SHP77 treated with DMSO at 0.1 percent for 48 hours (cell line): ENCODE results near the gene FNIP1.
"Not testable (repeated sequence)": the region's sequence is repeated elsewhere in the genome, so short reads cannot be mapped to it uniquely, and the experiment has no call there.

ENCODE experiments used
- DNase-seq: peaks from one replicate; lab custom pipeline; 2025; lab: John Stamatoyannopoulos, UW

Gene FNIP1

DNA sequence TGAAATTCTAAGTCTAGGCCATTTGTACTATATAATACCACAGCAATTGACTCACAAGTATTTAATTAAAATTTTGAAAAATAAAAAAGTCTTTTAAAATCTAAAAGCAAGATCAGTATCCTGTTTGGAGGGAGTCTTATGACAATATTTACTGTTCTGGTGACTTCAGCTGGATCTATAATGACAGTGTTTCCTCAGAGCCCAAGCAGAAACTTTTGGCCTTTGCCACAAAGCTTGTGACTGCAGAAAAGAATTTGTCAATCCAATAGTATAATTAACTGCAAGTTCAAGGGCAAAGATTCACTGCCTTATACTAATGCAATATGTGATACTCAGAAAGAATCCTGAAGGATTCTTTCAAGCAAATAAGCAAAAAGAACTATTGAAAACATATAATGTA, 112.2 kb downstream of the FNIP1 start:
- DNase-seq = no peak

DNA sequence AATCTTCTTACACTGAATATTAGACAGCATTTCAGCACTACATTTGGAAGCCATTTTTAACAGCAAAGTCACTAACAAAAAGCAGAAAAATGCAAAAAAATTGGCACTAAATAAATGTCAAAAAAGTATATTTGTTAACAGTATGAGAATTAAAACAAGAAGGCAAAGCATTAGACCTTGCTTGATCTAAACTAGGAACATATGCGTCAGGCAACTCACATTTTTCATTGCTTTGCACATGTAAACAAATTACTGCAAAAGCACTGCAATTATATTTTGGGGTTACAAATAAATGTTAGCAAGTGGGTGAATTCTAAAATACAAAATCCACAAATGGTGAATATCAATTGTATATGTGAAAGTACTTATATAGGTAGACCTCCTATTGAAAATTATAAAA, 112.8 kb downstream of the FNIP1 start:
- no peak for DNase-seq

DNA sequence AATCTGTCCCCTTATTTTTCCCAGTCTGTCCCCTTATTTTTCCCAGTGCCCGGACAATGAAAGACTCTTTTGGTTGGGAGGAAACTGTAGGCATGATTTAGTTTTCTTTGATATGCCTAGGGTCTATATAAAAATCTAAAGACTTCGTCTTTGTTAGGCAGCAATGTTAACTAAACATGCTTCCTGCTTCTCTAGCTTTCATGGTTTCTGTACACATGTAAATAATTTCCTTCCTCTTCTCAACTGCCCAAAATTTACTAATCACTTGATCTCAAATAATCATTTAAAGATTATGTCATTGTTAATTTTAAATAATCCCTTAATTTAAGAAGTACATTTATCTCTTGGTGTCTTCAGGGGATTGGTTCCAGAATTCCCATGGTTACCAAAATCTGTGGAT, 114.0 kb downstream of the FNIP1 start:
- no peak for DNase-seq

DNA sequence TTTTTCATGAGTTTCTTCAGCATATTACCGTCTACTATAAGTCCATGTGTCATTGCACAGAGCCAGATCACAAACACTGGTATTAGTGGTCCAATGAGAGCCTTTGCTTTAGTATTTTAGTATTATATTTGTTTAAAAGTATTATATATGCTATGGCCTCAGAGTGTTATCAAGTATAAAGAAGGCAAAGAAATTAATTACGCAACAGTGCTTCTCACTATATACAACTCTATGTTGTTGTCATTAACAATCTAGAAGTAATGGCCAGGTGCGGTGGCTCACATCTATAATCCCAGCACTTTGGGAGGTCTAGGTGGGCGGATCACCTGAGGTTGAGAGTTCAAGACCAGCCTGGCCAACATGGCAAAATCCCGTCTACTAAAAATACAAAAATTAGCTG, 114.6 kb downstream of the FNIP1 start:
- no peak for DNase-seq

DNA sequence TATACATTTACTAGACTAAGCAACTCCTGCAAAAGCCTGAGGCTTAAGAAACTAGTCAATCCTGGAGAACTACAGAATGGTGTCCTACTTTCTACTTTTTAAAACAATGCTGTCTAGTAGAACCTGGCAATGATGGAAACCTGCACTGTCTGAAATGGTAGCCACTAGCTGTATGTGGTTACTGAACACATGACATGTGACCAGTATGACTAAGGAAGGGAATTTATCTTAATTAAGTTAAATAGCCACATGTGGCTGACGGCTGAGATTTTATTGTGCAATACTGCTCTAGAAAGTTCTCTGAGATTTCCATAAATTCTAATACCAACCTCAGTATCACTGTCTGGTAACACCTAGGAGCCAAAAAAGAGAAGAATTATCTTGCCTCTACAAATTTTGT, 116.9 kb downstream of the FNIP1 start:
- DNase-seq = no peak

DNA sequence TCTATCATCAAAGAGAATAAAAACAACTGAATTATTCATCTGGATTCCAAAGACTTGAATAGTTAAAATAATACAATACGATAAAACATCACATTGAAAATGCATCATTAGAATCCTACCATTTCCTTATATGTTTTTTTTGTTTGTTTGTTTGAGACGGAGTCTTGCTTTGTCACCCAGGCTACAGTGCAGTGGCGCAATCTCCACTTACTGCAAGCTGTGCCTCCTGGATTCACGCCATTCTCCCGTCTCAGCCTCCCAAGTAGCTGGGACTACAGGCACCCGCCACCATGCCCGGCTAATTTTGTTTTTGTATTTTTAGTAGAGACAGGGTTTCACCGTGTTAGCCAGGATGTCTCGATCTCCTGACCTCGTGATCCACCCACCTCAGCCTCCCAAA, 118.5 kb downstream of the FNIP1 start:
- DNase-seq = not testable (repeated sequence)

DNA sequence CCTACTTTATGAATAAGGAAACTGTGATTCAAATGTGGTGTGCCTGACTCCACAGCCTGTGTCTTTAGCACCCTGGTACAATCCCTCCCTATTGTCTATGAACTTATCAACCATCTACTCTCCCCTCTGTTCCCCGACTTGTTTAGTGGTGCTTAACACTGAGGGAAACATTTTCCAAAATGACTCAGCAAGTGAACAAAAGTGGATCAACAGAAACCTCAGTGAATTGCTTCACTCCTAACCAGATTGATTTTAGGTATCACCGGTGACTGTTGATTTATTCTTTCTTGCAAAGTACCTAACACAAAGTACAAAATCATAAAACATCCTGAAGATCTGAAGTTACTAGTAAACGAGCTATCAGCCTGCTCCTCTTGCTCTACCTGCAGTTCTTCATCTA, 119.7 kb downstream of the FNIP1 start:
- DNase-seq = no peak

DNA sequence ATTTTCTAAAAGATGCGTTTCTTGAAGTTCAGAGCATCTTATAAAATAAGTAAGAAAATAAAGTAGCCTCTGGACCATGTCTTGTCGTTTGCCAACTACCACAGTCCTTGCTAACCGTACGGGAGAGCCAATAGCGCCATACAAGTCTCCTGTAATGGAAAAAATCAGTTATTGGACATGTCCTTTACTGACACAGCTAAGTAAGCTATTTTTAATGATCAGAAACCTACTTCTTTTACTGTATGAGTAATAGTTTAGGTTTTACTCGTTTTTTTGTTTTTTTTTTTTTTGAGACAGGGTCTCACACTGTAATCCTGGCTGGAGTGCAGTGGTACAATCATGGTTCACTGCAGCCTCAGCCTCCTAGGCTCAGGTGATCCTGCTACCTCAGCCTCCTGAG, 124.0 kb downstream of the FNIP1 start:
- DNase-seq = no peak

DNA sequence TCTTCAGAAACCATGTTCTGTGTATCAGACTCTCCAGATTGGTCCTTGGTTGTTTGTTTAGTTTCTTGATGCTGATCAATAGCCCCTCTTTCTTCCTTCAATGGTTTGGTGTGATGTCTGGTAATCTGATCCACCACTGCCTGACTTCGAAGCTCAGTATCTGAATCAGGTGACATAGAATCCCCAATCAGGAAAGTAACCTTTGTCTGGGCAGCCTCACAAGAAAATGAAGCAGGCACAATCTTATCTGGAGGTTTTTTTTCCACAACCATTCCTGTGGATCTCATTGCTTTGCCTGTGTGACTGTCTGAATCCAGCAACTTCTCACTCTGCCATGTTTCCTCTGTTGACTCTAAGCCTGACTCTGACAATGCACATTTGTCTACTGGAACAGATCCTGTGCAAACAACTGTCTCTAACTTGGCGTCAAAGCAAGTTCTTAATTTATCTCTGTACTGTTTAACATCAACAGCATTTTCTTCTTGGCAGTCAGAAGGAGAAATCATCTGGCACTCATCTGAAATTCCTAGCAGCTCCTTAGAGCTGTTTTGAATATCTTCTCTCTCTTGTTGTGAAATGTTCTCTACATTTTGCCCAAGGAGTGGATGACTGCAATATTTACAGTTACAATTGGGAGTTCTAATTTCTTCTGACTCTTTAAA, 124.7 kb downstream of the FNIP1 start:
- no peak for DNase-seq

DNA sequence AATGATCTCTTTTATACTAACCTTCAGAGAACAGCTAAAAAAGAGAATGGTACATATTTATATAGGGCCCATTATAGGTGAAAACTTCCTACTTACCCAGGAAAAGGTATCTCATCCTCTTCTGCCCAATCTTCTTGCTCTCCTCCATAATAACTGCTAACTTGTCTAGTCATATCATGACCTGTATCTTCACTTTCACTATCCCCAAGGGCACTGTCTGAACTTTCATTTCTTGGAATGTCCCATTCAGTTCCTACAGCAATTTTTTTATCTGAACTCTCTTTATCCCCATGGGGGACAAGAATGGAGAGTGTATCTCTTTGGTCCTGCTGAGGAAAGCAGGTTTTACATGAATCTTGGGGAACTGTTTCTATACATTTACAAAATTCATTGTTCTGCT, 125.4 kb downstream of the FNIP1 start:
- no peak for DNase-seq

DNA sequence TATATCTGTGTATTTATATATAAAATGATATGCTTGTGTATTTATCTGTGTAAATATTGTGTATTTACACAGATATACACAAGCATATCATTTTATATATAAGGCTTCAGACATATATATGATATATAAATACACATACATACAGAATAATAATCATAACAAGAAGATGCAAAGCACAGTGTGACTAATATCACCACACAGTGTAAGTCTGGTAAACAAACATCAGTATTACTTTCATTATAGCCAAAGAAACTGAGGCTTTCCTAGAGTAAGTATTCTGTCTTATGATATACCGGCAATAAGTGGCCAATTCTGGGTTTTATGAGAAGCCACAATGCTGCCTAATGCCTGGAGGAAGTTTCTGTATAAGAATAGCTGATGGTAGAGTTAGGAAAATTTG, 131.9 kb downstream of the FNIP1 start:
- DNase-seq = no peak

DNA sequence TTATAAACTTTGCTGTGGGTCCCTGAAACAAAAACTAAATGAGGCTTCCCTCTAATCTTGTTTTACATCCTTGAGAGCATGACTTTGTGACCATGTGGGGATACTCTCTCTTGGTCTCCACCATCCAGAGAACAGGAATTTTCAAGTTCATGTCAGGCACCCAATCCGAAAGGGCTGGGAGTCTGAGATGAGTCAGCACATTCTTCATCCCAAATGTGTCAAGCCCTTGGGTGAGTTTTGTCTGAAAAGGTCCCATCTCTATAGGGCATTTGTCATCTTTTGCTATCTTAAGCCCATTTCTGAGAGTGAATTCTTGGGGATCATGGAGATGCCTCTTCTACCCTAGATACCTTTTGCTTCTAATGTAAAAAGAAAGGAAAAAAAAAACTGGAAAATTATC, 134.9 kb downstream of the FNIP1 start:
- DNase-seq = no peak

DNA sequence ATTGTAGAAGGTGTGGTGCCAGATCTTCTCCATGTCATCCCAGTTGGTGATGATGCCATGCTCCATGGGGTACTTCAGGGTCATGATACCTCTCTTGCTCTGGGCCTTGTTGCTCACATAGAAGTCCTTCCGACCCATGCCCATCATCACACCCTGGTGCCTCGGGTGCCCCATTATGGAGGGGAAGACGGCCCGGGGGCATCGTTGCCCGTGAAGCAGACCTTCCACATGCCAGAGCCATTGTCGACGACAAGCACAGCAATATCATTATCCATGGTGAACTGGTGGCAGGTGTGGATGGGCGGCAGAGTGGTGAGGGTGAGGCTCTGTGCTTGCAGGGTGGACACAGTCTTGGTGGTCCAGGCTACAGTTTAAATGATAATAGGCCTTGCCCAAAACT, 137.0 kb downstream of the FNIP1 start:
- DNase-seq = no peak

DNA sequence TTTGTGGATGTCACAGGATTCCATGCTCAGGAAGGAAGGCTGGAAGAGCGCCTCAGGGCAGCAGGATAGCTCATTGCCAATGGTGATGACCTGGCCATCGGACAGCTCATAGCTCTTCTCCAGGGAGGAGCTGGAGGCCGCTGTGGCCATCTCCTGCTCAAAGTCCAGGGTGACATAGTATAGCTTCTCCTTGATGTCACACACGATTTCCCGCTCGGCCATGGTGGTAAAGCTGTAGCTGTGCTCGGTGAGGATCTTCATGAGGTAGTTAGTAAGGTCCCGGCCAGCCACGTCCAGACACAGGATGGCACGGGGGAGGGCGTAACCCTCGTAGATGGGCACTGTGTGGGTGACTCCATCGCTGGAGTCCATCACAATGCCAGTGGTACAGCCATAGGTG, 137.5 kb downstream of the FNIP1 start:
- no peak for DNase-seq

DNA sequence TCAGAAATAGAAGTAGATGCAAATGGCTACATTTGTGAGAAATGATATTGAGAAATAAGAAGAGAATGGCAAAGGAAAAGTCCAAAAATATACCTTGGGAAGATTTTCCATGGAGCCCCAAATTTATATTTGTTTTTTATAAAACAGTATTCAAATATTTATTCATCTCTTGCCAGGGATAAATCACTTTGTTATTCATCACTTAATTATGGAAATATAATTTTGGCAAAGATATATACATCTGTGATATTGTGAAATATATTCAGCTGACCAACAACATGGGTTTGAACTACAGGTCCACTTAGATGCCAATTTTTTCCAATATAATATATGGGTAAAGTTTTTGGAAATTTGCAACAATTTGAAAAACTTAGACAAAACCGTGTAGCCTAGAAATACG, 142.0 kb downstream of the FNIP1 start:
- DNase-seq = no peak

DNA sequence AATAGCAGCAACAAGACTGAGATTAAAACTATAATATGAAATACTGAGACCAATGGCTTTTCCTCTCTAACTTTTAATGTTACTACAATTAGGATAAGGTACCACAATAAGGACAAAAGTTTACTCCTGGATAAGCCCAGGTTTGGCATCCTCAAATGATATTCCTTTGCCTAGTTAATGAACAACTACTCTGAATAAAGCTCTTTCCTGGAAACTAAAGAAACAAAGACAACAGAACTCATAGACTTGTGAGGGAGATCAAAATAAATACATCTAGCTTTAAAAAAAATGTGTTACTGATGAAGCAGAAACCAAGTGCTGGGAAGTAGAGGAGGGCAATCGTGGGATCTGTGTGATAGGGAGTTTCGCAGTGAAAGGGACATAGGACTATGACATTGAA, 142.5 kb downstream of the FNIP1 start:
- DNase-seq = no peak

DNA sequence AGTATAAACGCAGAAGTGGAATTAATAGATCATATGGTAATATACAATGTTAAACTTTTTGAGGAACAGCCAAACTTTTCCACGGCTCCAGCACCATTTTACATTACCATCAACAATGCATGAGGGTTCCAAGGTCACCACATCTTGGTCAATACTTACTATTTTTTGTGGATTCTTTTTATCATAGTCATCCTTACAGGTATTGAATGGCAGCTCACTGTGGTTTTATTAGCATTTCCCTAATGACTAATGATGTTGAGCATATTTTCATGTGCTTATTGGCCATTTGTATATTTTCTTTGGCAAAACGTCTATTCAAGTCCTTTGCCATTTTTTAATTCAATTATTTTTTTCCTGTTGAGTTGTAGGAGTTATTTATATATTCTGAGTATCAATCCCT, 147.7 kb downstream of the FNIP1 start:
- no peak for DNase-seq

DNA sequence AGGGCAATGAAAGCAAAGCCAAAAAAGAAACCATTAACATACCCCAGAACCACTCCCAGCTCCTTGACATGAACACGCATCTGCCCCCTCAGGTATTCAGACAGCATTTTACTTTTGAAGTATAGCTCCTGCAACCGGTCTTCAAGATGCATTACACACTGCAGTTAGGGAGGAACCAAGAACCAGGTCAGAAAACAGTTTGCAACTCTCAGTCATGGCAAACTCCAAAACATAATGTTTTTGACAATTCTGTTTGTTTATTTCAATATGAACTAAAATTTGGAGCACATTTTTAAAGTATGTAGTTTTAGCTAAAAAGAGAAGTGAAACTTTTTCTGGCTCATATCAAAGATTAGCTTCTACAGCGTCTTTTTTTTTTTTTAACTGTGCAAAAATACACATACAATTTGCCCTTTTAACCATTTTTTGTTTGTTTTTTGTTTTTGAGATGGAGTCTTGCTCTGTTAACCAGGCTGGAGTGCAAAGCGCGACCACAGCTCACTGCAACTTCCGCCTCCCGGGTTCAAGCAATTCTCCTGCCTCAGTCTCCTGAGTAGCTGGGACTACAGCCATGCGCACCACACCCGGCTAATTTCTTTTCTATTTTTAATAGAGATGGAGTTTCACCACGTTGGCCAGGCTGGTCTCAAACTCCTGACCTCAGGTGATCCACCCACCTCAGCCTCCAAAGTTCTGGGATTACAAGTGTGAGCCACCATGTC, 149.6 kb downstream of the FNIP1 start:
- no peak for DNase-seq

DNA sequence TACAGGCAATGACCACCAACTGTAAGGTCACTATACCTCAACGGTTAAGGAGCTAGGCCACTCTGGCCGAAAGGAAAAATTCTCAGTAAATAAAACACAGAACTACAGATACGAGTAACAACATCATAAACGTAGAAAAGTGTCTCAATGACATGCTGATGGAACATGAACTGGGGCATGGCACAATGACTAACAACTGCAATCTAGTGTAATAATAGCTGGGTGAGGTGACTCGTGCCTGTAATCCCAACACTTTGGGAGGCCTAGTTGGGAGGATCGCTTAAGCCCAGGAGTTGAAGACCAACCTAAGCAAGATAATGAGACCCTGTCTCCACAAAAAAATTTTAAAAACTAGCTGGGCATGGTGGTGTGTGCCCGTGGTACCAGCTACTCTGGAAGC, 152.0 kb downstream of the FNIP1 start:
- DNase-seq = no peak

DNA sequence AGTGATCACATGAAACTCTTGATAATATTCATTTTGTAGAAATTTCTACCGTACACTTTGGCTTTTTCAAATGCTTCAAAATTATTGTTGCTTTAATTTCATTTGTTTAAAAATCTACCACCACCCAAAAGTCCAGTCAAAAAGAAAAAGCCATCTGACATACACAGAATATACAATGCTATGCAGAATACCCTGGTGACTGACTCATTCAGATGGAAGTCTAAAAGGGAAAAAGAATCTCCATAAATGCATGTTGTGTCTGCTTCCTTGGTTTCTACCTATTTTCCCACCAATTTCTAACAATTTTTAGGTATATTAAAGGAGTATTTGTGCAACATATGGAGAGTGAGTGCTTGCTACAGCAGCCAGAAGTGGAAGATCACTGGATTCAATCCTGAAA, 152.4 kb downstream of the FNIP1 start:
- no peak for DNase-seq

DNA sequence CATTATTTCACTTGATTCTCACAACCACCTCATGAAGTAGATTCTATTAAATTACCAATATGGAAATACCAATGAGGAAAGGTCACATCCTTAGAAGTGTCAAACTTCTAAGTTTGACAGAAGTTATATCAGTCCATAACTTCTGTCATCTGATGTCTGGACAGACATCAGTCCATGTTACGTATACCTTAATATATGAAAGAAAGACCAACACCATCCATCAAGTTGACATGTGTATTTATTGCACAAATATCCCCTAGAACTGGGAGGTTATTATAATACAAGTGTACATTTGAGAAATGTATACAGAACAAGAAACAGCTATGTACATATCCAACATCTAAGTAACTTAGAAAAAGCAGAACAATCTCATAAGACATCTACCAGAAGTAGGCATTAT, 155.3 kb downstream of the FNIP1 start:
- no peak for DNase-seq

DNA sequence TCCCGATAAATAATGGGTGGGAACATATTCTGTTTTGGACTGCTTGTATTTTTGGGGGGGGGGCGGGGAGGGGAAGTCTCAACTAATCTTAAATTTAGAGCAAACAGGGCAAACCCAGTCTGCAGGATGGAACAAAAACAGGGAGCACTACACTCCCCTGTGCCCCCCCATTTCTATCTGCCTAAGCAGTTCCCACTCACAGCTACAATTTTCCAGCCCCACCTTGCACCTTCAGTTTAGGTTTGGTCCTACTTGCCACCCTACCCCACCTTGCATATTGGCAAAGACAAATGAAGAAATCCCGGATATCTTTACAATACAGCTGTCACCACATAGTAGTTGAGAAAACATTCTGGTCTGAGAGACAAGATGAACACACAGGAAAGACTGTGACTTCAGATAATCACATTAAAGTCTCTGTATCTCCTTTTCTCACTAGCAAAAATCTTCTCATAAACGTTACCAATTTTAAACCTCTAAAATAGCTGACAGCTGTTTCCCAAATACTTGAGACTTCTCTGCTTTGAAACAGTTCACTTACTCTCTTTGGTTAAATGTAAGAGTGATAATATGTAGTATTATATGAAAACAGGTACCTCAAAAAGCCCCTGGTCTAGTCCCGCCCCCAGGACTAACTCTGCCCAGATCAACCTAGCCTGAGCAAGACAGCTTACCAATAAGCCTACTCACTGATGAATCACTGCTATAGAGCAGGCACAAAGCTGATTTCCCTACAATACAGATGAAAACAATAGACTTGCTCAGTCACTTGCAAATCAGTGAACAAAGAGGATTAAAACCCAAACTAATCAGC, 156.6 kb downstream of the FNIP1 start:
- no peak for DNase-seq

DNA sequence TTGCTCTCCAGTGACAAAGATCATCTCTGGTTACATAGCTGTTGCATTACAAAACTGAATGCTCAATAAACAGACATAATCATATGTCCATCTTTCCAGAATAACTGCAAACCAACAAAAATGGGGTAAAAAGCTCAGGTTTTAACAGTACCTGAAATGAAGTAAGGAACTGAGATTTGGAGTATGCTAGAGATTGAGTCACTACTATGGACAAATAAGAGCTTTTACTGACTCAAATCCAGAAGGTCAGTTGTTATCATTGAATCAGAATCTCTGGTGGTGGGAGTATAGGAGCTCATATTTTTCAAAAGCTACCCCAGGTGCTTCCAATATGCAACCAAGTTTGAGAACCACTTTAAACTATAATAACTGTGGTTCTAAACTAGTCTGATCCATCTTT, 157.7 kb downstream of the FNIP1 start:
- no peak for DNase-seq
